Vagina (tissue), 2 donors: ENCODE data around the gene CCL13. TPM values are rescaled to one million over a fixed set of nuclear protein-coding genes. Genes with fewer than 3 reads are reported as not detected.

Experiments
- DNase-seq, 2 donors: peaks; one replicate each; pipeline ENCODE4 v3.0.0-alpha.2; 2017; ENCODE audit errors: extremely low spot score in 2 of 2
- H3K27ac ChIP-seq: fragments of 200-600 bp; sonication (generic); one replicate; pipeline ENCODE4 v1.5.1; 2019
- H3K27me3 ChIP-seq: fragments of 200-600 bp; sonication (generic); one replicate; pipeline ENCODE4 v1.5.1; 2019
- H3K36me3 ChIP-seq, 2 donors: fragments of 200-600 bp; sonication (generic); one replicate each; pipeline ENCODE4 v1.5.1; 2017 to 2019
- H3K4me1 ChIP-seq: fragments of 200-600 bp; sonication (generic); one replicate; pipeline ENCODE4 v1.5.1; 2019
- H3K4me3 ChIP-seq, 2 donors: fragments of 200-600 bp; sonication (generic); 1 replicate in 1 of 2; 2 replicates in 1 of 2; pipeline ENCODE4 v1.5.1; 2016 to 2019
- H3K9me3 ChIP-seq: fragments of 200-600 bp; sonication (generic); one replicate; pipeline ENCODE4 v1.5.1; 2019
- POLR2A ChIP-seq, 2 donors: fragments of 450-650 bp; IDR thresholded peaks; one replicate each; pipeline ENCODE4 v1.6.1; 2017; ENCODE audit warnings: antibody characterized with exemption in 2 of 2, mild to moderate bottlenecking in 2 of 2, moderate library complexity in 2 of 2
- POLR2AphosphoS5 ChIP-seq, 2 donors: sonication (generic); formaldehyde crosslinking; IDR thresholded peaks; one replicate each; pipeline ENCODE4 v1.9.0; 2017; ENCODE audit warnings: antibody characterized with exemption in 2 of 2, mild to moderate bottlenecking in 2 of 2, low read depth in 1 of 2; ENCODE audit not compliant: insufficient read depth in 1 of 2
- intact Hi-C: fragments of 100-400 bp; cut with DNase I; formaldehyde crosslinking; loops from one replicate; pipeline ENCODE4 v1.15.1; 2023
- total RNA-seq: library from RNA; depleted of rRNA; stranded (reverse); fragments of >200 nt; gene quantifications from one replicate; pipeline ENCODE4 v1.2.3, GENCODE V29; 2016
- TF ChIP-seq, protein P1 (sequence below), 3 experiments: fragments of 450-650 bp in 2 of 3; fragments of 200-600 bp in 1 of 3; sonication (generic) in 1 of 3; IDR thresholded peaks; one replicate each; pipeline ENCODE4 v1.5.1; 2017 to 2019; ENCODE audit warnings: antibody characterized with exemption in 3 of 3, mild to moderate bottlenecking in 2 of 3, moderate library complexity in 2 of 3

The CCL13 gene
- total RNA-seq, 1 donor from 2014 or later, result 2.2 TPM

DNA sequence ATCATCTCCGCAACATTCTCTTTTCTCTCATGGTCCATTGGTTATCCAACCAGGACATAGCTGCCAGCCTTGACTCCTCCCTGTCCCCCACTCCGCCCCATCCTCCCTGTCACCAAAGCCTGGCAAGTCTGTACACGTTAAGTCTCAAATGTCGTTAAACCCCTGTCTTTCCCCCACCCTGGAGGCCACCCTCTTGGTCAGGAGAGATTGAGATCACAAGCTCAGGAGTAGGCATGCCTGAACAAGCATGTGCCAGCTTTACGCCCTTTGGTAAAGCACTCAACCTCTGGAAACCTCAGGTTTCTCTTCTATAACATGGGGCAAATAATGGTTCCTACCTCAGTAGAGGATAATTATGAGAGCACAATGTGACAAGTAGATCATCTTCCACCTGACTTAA is 44.9 kb downstream of the CCL13 start:
- intact Hi-C loops, result no loop called here
- Histone ChIP-seq H3K27me3 (no peaks in the 10 kb centered on the region), H3K4me3 (no peak overlapping the region), H3K36me3 (no peaks in the 10 kb centered on the region), H3K27ac (no peak overlapping the region), H3K9me3 (no peaks in the 10 kb centered on the region), H3K4me1 (no peaks in the 10 kb centered on the region)
- TF ChIP-seq, protein P1, sequence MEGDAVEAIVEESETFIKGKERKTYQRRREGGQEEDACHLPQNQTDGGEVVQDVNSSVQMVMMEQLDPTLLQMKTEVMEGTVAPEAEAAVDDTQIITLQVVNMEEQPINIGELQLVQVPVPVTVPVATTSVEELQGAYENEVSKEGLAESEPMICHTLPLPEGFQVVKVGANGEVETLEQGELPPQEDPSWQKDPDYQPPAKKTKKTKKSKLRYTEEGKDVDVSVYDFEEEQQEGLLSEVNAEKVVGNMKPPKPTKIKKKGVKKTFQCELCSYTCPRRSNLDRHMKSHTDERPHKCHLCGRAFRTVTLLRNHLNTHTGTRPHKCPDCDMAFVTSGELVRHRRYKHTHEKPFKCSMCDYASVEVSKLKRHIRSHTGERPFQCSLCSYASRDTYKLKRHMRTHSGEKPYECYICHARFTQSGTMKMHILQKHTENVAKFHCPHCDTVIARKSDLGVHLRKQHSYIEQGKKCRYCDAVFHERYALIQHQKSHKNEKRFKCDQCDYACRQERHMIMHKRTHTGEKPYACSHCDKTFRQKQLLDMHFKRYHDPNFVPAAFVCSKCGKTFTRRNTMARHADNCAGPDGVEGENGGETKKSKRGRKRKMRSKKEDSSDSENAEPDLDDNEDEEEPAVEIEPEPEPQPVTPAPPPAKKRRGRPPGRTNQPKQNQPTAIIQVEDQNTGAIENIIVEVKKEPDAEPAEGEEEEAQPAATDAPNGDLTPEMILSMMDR (IDR thresholded peaks at IDR 0.05), result no peak
- TF ChIP-seq POLR2A (IDR thresholded peaks at IDR 0.05) (no peak), POLR2AphosphoS5 (IDR thresholded peaks at IDR 0.05; ENCODE audit: insufficient read depth in 1 of 2, low read depth in 1 of 2) (no peak)
- DNase-seq, result no peak

DNA sequence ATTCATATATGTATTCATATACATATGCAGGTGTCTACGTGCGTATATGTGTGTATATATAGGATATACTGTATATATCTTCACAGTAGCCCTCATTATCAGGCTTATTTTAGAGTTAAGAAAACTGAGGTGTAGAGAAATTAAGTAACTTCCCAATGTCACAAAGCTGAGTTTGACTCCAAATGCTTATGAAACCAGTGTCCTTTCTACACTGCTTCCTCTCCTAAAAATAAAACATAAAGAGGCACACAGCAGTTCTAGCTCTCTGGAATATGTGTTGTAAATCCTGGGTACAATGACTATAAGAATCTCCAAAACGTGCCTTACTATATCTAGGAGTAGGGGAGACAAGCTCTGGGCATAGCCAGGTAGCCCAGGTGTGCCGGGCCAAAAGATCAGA is 46.7 kb downstream of the CCL13 start:
- no peaks in the 10 kb centered on the region for H3K4me1 ChIP-seq
- no peaks in the 10 kb centered on the region for H3K9me3 ChIP-seq
- H3K27ac ChIP-seq, result no peak overlapping the region
- intact Hi-C loops, result no loop called here
- no peaks in the 10 kb centered on the region for H3K27me3 ChIP-seq
- no peak for DNase-seq
- H3K4me3 ChIP-seq, result no peak overlapping the region
- no peak for TF ChIP-seq POLR2A (IDR thresholded peaks at IDR 0.05)
- no peak for TF ChIP-seq POLR2AphosphoS5 (IDR thresholded peaks at IDR 0.05; ENCODE audit: insufficient read depth in 1 of 2, low read depth in 1 of 2)
- TF ChIP-seq, protein P1 (IDR thresholded peaks at IDR 0.05), result no peak
- no peaks in the 10 kb centered on the region for H3K36me3 ChIP-seq

DNA sequence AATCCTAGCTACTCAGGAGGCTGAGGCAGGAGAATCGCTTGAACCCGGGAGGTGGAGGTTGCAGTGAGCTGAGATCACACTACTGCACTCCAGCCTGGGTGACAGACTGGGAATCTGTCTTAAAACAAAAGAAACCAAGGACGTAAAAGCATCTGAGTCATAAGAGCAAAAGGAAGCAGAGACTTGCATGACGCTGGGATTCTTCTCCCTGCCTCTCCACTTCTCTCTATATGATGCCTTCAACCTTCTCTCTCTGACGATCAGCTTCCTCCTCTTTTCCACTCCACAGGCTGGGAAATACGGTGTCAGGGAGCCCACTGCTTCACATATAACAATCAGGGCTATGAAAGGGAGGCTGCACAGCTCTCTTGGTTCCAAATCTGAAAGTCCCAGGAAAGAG is 49.9 kb downstream of the CCL13 start:
- DNase-seq, result no peak
- no peak for TF ChIP-seq POLR2A (IDR thresholded peaks at IDR 0.05)
- TF ChIP-seq, protein P1 (IDR thresholded peaks at IDR 0.05), result no peak
- TF ChIP-seq POLR2AphosphoS5 (IDR thresholded peaks at IDR 0.05; ENCODE audit: insufficient read depth in 1 of 2, low read depth in 1 of 2), result no peak
- no peaks in the 10 kb centered on the region for H3K36me3 ChIP-seq
- intact Hi-C loops, result no loop called here
- H3K9me3 ChIP-seq, result no peaks in the 10 kb centered on the region
- no peaks in the 10 kb centered on the region for H3K27me3 ChIP-seq
- no peak overlapping the region for H3K27ac ChIP-seq
- H3K4me1 ChIP-seq, result no peaks in the 10 kb centered on the region
- H3K4me3 ChIP-seq, result no peak overlapping the region

Other genes starting within 250 kb of the CCL13 start
- 15.2 TPM for gene CCL2, start 101.2 kb upstream of the CCL13 start, total RNA-seq
- gene CCL7, start 86.3 kb upstream of the CCL13 start, total RNA-seq, result not detected
- gene CCL11, start 70.7 kb upstream of the CCL13 start, total RNA-seq, result 1.2 TPM
- gene CCL8, start 37.0 kb upstream of the CCL13 start, total RNA-seq, result 1.5 TPM
- not detected for gene CCL1, start 6.8 kb downstream of the CCL13 start, total RNA-seq
- gene TMEM132E, start 223.1 kb downstream of the CCL13 start, total RNA-seq, result not detected